GM13976 (cell line): Measurements from ENCODE around the gene GABRG3.

Source experiments
- DNase-seq: peaks from one replicate; pipeline ENCODE4 v3.0.0; 2012; ENCODE audit warnings: low spot score
- CTCF ChIP-seq: IDR thresholded peaks from 2 replicates; pipeline ENCODE4 v1.5.1; 2012; ENCODE audit warnings: borderline replicate concordance, mild to moderate bottlenecking; ENCODE audit not compliant: insufficient read depth; ENCODE audit errors: extremely low read depth, missing control alignments, control extremely low read depth
- in situ Hi-C: fragments of 300-500 bp; cut with MboI; formaldehyde crosslinking; loops from one replicate; pipeline ENCODE4 v1.12.0; 2022; ENCODE audit warnings: low sequenced_read_pairs, mixed read lengths, inconsistent platforms; ENCODE audit not compliant: unreplicated experiment

Gene GABRG3

GRCh38 chr15:27074179-27074578, 103.2 kb downstream of the GABRG3 start:
- no peak for DNase-seq
- no peak for TF ChIP-seq CTCF
- in situ Hi-C loops, result no loop called here

DNA sequence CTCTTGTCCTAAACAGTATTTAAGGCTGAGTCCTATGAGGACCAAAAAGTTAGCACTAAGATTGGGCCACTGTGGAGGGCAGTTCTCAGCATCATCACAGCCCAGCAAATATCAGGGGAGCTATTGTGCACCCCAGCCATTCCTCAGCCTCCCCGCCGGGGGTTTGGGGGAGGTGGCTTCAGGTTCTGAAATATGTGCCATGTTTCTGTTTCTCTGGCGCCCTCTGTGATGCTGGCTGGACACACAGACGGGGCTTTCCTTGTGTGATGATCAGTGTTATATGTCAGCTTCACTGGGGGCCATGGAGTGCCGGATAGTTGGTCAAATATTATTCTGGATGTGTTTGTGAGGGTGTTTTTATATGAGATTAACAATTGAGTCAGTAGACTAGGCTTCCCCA, 106.8 kb downstream of the GABRG3 start:
- in situ Hi-C loops, result no loop called here
- TF ChIP-seq CTCF, result no peak
- no peak for DNase-seq

- in situ Hi-C loops, result no loop called here
- DNase-seq, result no peak
- TF ChIP-seq CTCF, result no peak
These were observed 110.9 kb downstream of the GABRG3 start for GRCh38 chr15:27081676-27082418.

DNA sequence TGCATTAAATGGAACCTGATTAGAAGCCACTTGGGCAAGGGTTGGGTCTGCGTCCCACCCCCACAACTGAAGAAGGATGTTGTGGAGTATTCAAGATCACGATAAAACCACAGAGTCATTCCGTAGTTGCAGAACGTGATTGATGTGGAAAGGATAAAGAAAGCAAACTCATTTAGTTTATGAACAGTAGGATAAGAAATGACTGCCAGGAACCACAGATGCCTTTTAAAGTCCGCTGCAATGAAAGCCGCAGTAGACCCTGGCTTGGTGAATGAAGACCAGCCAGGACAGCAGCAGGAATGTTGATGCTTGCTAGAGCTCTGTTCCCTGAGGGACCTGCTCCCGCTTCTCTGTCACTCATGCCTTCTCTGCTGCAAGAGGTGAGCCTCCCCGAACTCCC, 111.5 kb downstream of the GABRG3 start:
- in situ Hi-C loops, result no loop called here
- no peak for TF ChIP-seq CTCF
- DNase-seq, result no peak

DNA sequence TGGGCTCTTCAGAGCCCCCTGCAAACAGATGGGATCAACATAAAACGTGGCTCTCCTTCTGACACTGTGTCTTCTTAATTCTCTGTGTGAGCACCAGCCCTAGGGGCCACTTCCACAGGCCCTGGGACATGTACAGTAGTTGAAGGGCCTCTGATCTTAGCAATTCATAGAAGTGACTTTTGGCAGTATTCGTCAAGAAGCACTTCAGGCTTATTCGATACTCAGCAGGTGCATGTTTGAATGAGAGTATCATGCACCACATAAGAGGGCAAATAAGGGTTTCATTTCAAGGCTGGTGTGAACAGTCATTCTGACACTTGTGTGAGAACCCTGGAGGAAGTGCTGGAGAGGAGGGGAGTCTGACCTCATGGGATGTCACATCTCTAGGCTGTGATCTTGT, 113.9 kb downstream of the GABRG3 start:
- DNase-seq, result no peak

GRCh38 chr15:27086149-27086548, 115.2 kb downstream of the GABRG3 start:
- in situ Hi-C loops, result no loop called here
- no peak for TF ChIP-seq CTCF
- no peak for DNase-seq

More for the DNA sequence above, 113.9 kb downstream of the GABRG3 start:
- in situ Hi-C loops, result no loop called here
- no peak for TF ChIP-seq CTCF
